Spinal cord (tissue), 10 donors: ENCODE results near the gene AGBL4. TPM values are rescaled to one million over a fixed set of nuclear protein-coding genes. Genes with fewer than 3 reads are reported as not detected.
A peak's percentile ranks its signal among the peaks of the same experiment; 100 is the strongest.

Source experiments
- DNase-seq, 6 donors: peaks; one replicate each; pipeline versions ENCODE4 v3.0.0 to v3.0.0-alpha.2; 2013 to 2015; ENCODE audit warnings: low spot score in 6 of 6, low read depth in 4 of 6
- H3K27ac ChIP-seq: one replicate; pipeline ENCODE4 v1.5.1; 2013; ENCODE audit warnings: low read depth, low read length, control low read depth
- H3K27me3 ChIP-seq: one replicate; pipeline ENCODE4 v1.6.1; 2013; ENCODE audit warnings: low read length; ENCODE audit not compliant: control insufficient read depth, insufficient read depth
- H3K36me3 ChIP-seq: one replicate; pipeline ENCODE4 v1.6.1; 2013; ENCODE audit warnings: low read length; ENCODE audit not compliant: control insufficient read depth, insufficient read depth
- H3K4me1 ChIP-seq: one replicate; pipeline ENCODE4 v1.6.1; 2013; ENCODE audit warnings: low read length; ENCODE audit not compliant: control insufficient read depth, insufficient read depth
- H3K4me3 ChIP-seq: one replicate; pipeline ENCODE4 v1.5.1; 2013; ENCODE audit warnings: low read depth, low read length, control low read depth
- H3K9me3 ChIP-seq: one replicate; pipeline ENCODE4 v1.6.1; 2013; ENCODE audit warnings: low read length; ENCODE audit not compliant: control insufficient read depth, insufficient read depth
- WGBS: methylation state at CpG from one replicate; pipeline ENCODE4 v1.1.5; 2013; ENCODE audit warnings: missing lambda C conversion rate; ENCODE audit not compliant: insufficient coverage; 5-methylcytosine and 5-hydroxymethylcytosine counted together
- polyA plus RNA-seq, 2 donors: library from polyadenylated mRNA; unstranded; fragments of 120-200 nt; gene quantifications; one replicate each; pipeline ENCODE4 v1.2.1, GENCODE V29; 2013; ENCODE audit not compliant: insufficient read length in 2 of 2
- total RNA-seq, 2 donors: library from RNA; depleted of rRNA in 1 of 2; stranded (reverse); fragments of 120-200 nt in 1 of 2; fragments of >200 nt in 1 of 2; gene quantifications; one replicate each; pipeline versions ENCODE4 v1.2.3 to v1.2.4, GENCODE V29; 2013 to 2014
- donor health status: healthy.

AGBL4 gene
- total and polyA plus RNA-seq, 4 donors, result 3.8 to 6.8 (median 4.7) TPM

DNA sequence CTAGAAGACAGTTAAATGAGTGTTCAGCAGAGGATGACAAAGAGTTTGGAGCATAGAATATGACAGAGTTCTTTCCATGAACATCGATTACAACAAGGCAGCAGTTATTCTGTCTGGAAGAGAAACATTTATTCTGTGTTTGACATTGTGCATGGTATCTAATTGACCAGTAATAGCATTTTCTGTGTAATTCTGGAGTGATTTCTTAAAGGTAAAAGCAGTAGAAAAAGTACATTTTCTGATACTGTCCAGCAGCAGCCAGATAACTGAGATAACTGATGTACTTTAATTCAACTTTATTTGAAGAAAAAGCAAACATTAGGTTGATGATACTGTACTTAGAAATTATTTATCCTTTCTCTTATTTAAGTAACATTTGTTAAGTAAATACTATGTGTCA, 497.1 kb downstream of the AGBL4 start:
- Histone ChIP-seq H3K9me3 (no peaks in the 10 kb centered on the region), H3K4me1 (no peaks in the 10 kb centered on the region), H3K27me3 (no peaks in the 10 kb centered on the region), H3K4me3 (no peak overlapping the region), H3K36me3 (no peaks in the 10 kb centered on the region), H3K27ac (no peak overlapping the region)
- 77% methylated on average over 1 of the region's 1 CpG for WGBS
- DNase-seq, result peak in 1 of 6 donors; percentile 4

DNA sequence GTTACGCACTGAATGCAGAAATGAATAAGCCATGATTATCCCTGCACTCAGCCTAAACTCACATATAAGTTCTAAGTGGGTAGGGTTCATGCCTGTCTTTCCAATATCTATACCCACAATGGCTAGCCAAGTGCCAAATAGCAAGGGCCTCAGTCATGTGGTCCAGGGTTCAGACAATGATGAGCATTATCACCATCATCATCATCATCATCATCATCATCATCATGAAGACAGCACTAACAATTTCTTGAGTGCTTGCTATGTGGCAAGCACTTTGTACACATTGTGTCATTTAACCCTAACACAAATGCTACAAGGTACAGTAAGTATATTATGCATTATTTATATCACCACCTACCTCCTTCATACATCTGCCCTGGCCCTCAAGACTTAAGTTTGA, 500.0 kb downstream of the AGBL4 start:
- no peak for DNase-seq
- H3K4me3 ChIP-seq, result no peak overlapping the region
- H3K27me3 ChIP-seq, result no peaks in the 10 kb centered on the region
- no peaks in the 10 kb centered on the region for H3K4me1 ChIP-seq
- no peak overlapping the region for H3K27ac ChIP-seq
- WGBS, result no CpG with 5 or more reads among the region's 1 CpG
- H3K36me3 ChIP-seq, result no peaks in the 10 kb centered on the region
- no peaks in the 10 kb centered on the region for H3K9me3 ChIP-seq

DNA sequence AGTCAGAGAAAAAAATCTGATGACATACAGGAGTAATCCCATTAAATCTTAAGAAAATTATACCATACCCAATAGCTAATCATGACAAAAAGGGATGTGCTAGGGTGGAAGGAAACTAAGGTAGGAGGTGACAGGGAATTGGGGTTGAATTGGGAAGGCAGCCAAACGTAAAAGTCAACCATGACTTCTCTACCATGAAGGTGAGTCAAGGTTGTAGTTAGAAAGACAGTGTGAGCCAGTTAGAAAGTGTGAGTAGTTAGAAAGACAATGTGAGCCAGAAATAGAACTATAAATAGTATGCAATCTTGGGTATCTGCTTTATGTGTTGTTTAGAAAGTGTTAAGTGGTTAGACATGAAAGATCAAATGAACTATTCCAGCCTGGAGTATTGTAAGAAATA, 556.8 kb downstream of the AGBL4 start:
- Histone ChIP-seq H3K36me3 (no peaks in the 10 kb centered on the region), H3K27ac (no peak overlapping the region), H3K9me3 (no peaks in the 10 kb centered on the region), H3K4me1 (no peaks in the 10 kb centered on the region), H3K27me3 (no peaks in the 10 kb centered on the region), H3K4me3 (no peak overlapping the region)
- 100% methylated on average over 1 of the region's 1 CpG for WGBS
- DNase-seq, result no peak

DNA sequence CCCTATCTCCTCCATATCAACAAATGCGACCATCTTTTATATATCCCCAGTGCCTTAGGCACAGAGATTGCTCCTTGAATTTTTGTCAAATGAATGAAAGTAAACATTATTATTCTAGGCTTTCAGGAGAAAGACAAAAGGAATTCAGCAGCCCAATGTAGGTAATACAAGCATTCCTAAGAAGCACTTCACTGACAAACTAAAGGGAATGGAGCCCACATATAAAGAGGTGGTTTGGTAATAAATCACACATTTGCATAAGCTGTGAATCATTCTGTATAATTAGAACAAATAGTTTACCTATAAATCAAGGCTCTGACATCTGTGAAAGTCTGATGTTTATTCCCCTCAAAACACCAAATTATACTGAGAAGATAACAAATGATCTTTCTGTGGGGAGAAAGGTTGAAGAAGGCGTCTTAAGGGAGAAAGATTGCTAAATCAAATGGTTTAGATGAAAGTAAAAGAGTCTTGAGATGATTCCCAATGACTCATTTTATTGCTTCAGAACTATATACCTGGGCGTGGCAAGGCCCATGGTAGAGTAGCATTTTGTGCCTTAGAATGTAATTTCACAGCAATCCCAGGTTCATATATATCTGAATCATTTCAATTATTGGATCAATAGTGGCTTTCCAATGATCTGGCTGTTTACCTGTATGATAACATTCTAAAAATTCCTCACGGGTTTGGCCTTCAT, 558.1 kb downstream of the AGBL4 start:
- no peaks in the 10 kb centered on the region for H3K4me1 ChIP-seq
- H3K9me3 ChIP-seq, result no peaks in the 10 kb centered on the region
- no peak overlapping the region for H3K27ac ChIP-seq
- no CpG with 5 or more reads among the region's 4 CpGs for WGBS
- H3K36me3 ChIP-seq, result no peaks in the 10 kb centered on the region
- DNase-seq, result no peak
- H3K4me3 ChIP-seq, result no peak overlapping the region
- H3K27me3 ChIP-seq, result no peaks in the 10 kb centered on the region

DNA sequence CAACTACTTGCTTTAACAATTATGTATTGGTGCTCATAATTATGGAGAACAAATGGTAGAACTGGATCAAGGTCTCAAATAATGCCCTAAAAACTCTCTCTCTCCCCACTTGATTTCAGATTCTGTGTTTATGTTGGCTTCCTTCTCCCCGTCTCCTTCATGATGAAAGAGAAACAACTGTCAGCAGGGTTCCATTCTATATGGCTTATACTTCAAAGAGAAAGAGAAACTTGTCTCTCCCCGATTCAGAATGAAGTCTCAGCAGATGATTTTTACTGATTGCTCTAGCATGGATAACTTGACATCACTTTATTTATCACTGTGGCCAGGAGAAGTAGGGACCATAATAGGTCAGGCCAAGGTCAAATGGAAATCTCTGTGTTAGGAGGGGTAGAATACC, 575.6 kb downstream of the AGBL4 start:
- no peaks in the 10 kb centered on the region for H3K27me3 ChIP-seq
- no peak overlapping the region for H3K4me3 ChIP-seq
- no CpG with 5 or more reads among the region's 2 CpGs for WGBS
- no peaks in the 10 kb centered on the region for H3K9me3 ChIP-seq
- no peak overlapping the region for H3K27ac ChIP-seq
- no peak for DNase-seq
- no peaks in the 10 kb centered on the region for H3K4me1 ChIP-seq
- H3K36me3 ChIP-seq, result no peaks in the 10 kb centered on the region

DNA sequence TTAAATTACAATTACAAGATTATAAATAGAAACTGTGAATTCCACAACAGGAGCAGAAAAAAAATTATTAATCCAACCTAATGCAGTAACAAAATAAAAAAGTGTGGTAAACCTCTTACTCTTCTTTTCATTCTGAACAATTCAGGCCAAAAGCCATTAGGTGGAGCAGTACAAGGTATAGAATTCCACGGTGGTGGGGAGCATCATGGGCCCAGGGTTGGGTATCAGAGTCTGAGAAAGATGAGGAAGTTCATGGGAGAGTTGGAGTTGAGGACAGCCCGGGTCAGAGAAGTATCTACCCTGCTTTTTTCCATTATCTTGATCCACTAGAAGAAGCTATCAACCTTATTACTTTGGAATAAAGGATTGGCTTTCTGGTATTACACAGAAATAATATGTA, 586.9 kb downstream of the AGBL4 start:
- H3K27me3 ChIP-seq, result no peaks in the 10 kb centered on the region
- H3K4me1 ChIP-seq, result no peaks in the 10 kb centered on the region
- no peaks in the 10 kb centered on the region for H3K36me3 ChIP-seq
- no peak for DNase-seq
- no CpG with 5 or more reads among the region's 2 CpGs for WGBS
- H3K27ac ChIP-seq, result no peak overlapping the region
- H3K4me3 ChIP-seq, result no peak overlapping the region
- peaks cover 2% of the 10 kb centered on the region for H3K9me3 ChIP-seq

DNA sequence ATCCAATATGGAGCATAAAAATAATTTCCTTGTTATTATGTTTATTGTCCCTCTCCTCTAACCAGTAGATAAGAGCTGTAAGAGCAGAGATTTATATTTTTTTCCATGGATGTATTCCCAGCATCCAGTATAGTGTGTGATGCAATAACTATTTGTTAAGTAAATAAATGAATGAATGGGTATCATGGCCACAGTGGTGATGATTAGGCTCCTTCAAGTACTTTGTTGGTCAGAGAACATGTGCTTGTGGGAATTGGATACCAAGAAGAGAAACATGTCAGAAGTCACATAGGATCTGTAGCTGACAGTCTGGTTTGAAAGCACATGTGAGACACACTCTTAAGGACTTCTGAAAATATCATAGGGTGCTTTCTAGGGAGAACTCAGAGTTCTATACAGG, 588.5 kb downstream of the AGBL4 start:
- DNase-seq, result no peak
- H3K9me3 ChIP-seq, result no peaks in the 10 kb centered on the region
- no peaks in the 10 kb centered on the region for H3K27me3 ChIP-seq
- H3K4me3 ChIP-seq, result no peak overlapping the region
- no peaks in the 10 kb centered on the region for H3K36me3 ChIP-seq
- no peaks in the 10 kb centered on the region for H3K4me1 ChIP-seq
- no peak overlapping the region for H3K27ac ChIP-seq

DNA sequence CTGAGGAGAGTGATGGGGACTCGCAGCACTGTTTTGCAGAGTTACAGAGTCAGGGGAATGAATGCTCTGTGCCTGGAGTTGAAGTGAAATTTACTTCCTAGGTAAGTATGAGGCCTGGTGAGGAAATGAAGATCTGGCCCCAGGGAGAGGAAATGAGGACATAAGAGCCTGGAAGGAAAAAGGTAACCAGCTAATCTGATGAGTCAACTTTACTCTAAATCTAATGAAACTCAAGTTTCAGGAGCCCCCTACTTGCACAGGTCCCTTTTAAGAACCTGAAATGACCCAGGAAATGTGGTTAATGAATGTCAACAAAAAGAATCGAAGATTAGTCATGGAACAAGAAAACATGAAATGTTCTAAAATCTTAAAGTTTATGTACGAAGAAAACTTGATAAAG, 599.0 kb downstream of the AGBL4 start:
- Histone ChIP-seq H3K27me3 (no peaks in the 10 kb centered on the region), H3K4me1 (no peaks in the 10 kb centered on the region), H3K4me3 (no peak overlapping the region), H3K27ac (no peak overlapping the region), H3K36me3 (no peaks in the 10 kb centered on the region), H3K9me3 (no peaks in the 10 kb centered on the region)
- WGBS, result 100% methylated on average over 1 of the region's 3 CpGs
- peak in 1 of 6 donors; percentile 2 for DNase-seq

DNA sequence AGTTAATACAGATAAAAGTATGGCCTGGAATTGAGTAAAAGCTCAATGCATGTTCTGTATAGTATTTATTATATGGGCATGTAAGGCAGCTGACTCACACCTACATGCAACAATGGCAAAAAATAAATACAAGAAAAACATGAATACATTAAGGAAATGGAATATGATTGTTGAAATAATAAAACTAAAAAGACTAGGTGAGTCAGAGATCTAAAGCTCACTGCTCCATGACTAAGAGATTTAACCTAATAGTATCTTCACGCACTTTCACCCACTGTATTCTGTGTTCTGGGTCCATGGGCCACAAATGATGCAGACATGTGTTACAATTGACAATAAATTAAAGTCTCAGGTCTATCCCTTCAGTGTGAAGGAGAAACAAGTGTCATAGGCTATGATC, 607.0 kb downstream of the AGBL4 start:
- DNase-seq, result no peak
- H3K9me3 ChIP-seq, result no peaks in the 10 kb centered on the region
- H3K27ac ChIP-seq, result no peak overlapping the region
- H3K27me3 ChIP-seq, result no peaks in the 10 kb centered on the region
- H3K4me3 ChIP-seq, result no peak overlapping the region
- H3K36me3 ChIP-seq, result no peaks in the 10 kb centered on the region
- no peaks in the 10 kb centered on the region for H3K4me1 ChIP-seq
- WGBS, result no CpG with 5 or more reads among the region's 1 CpG

DNA sequence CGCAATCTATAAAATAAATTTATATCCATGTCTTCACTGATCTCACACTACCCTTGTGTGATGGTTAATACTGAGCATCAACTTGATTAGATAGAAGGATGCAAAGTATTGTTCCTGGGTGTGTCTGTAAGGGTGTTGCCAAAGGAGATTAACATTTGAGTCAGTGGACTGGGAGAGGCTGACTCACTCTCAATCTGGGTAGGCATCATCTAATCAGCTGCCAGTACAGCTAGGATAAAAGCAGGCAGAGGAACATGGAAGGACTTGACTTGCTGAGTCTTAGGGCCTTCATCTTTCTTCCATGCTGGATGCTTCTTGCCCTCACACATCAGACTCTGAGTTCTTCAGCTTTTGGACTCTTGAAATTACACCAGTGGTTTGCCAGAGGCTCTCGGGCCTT, 615.4 kb downstream of the AGBL4 start:
- WGBS, result 92% methylated on average over 1 of the region's 2 CpGs
- no peak for DNase-seq
- no peak overlapping the region for H3K4me3 ChIP-seq
- no peaks in the 10 kb centered on the region for H3K27me3 ChIP-seq
- H3K4me1 ChIP-seq, result no peaks in the 10 kb centered on the region
- no peak overlapping the region for H3K27ac ChIP-seq
- H3K9me3 ChIP-seq, result no peaks in the 10 kb centered on the region
- H3K36me3 ChIP-seq, result no peaks in the 10 kb centered on the region
